GM21619 (cell line): Measurements from ENCODE around the gene KRT81.
"Not testable (repeated sequence)": the region's sequence is repeated elsewhere in the genome, so short reads cannot be mapped to it uniquely, and the experiment has no call there.

Experiments used
- ATAC-seq: cut with Tn5 transposase; IDR thresholded peaks from one replicate; pipeline ENCODE4 v1.9.1; 2021; ENCODE audit not compliant: unreplicated experiment

KRT81 gene

DNA sequence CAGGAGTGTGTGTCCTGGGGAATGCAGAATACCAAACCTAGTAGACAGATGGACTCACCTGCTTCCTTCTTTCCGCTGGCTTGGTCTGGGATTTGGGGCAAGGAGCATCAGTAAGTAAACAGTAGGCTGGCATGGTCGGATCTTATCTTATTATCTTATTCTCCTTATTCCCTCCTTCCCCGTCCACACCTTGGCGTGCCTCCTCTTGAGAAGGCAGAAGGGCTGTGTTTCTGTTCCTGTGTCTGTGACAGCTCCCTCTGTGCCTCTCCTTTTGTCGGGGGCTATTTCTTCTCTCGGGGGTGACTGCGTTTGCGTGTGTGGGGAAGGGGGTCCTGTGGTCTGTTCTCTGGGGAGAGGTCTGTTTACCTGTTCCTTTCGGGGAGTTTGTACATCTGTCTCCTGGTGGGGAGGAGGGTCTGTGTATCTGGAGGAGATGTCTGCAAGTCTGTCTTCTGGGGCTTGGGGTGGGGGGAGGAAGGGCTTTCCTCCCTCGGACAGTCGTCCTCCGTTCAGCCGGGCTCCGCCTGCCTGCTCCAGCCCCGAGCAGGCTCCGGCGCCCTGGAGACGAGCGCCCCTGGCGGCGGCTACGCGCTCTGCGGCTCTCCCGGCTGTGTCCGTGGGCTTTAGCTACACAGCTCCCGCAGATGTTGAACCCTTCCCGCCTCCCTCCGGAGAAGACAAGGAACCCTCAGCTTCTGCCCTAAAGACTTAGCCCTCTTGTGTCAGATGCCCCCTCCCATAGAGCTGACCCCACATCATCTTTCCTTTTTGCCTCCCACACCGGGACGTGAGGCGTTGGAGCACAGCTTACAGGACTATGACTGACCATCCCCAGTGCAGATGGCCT lies 12.5 kb downstream of the KRT81 start:
- ATAC-seq = no peak

DNA sequence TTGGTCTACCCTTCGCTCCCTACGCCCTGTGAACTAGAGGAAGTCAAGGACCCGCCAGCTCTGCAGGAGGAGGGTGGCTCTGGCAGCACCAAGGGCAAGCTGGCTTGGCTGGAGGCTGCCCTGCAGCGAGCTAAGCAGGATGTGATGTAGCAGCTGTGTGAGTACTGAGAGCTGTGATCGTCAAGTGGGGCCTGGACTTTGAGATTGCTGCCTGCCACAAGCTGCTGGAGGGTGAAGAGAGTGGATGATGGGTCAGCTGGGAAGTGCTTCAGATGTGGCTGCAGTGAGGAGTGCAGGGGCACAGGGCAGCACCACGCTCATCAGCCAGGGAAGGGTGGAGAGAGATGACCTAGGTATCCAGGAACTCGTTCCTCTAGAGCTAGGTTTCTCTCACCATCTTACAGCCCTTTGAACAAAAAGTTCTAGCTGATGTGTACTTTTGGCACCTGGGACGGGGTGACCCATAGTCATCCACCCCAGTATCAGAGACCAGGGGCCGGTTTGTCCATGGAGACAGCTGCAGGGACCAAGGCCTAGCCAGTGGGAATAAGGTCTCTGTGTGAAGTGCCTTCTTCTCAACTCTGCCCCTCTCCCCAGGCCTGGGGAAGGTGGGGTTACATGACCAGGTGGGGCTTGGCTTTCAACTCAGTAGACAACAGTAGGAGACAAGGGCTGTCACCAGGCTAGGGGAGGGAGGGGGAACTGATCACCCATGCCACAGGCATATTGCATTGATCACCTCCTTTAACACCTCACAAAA lies 13.7 kb downstream of the KRT81 start:
- no peak for ATAC-seq

- no peak for ATAC-seq
These were observed 15.6 kb downstream of the KRT81 start for GRCh38 chr12:52275686-52276085.

- no peak for ATAC-seq
These were observed 16.7 kb downstream of the KRT81 start, which contains the start of gene KRT86 for GRCh38 chr12:52274521-52275120. TSS of gene KRT86 (plus strand) at chr12:52274645. CDS start at chr12:52301917, 27,272 bp downstream.

DNA sequence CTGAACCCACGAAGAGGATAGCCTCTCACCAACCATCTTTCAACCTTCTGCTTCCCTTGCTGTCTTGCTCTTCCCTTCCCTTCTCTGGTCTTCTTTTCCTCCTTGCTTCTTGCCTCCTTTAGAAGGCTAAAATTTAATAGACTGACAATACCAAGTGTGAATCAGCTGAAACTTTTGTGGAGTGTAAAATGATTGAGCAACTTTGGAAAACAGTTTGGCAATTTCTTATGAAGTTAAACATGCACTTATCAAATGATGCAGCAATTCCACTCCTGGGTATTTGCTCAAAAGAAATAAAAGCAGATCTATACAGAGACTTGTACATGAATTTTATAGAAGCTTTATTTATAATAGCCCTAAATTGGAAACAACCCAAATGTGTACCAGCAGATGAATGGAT lies 20.2 kb downstream of the KRT81 start:
- no peak for ATAC-seq

DNA sequence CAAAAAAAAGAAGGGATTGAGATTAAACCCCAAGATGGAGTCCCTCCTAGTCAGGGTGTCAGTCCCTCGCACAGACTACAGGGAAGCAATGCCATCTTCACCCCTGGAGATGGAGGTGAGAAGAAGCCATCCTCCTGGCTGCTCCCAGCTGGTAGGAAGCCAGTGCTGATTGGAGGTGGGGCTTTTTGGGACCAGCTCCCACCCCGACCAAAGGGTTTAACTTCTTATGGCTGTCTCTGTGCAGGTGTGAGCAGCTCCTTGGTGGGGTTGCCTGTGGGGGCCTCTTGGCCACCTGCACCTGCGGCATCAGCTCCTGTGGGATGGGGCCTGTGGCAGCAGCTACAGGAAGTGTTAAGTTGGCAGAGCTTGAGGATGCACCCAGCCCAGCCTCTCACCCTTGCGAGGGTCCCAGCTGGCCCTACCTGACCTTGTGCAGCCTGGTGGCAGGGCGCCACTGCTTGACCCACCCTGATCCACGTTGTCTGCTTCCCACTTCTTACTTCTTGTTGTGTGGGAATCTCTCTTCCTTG lies 20.7 kb downstream of the KRT81 start:
- ATAC-seq = no peak

DNA sequence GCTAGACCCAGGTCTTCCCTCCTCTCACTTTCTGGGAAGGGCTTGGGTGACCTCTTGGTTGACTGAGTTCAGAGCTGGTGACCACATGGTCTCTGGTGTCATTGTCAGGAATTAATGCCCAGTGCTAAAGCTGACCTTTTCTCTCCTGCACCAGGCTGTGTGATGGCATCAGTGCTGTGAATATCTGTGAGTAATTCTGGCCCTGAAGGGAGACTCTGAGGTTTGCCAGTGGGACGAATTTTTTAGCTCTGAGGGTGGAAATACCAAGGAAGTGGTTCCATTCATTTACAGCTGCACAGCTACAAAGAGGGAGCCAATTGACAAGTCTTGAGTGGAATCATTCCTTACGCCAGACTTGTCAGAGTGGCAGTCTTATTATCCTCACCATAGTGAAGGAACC lies 23.1 kb downstream of the KRT81 start:
- ATAC-seq = no peak

GRCh38 chr12:52267699-52268098 lies 23.6 kb downstream of the KRT81 start:
- no peak for ATAC-seq

- no peak for ATAC-seq
These were observed 24.1 kb downstream of the KRT81 start for GRCh38 chr12:52267266-52267665.

DNA sequence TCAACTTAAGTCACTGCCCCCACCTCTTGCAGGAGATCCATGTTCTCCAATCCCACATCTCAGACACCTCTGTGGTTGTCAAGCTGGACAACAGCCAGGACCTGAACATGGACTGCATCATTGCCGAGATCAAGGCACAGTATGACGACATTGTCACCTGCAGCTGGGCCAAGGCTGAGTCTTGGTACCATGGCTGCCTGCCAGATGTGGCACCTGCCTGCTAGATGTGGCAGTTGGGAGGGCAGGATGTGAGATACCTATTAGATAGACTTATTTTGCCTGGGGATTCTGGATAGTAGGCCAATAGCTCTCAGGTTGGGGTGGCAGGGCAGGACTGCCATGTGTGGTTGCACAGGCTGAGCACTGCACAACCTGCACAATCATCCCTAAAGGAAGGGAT lies 24.8 kb downstream of the KRT81 start:
- no peak for ATAC-seq

DNA sequence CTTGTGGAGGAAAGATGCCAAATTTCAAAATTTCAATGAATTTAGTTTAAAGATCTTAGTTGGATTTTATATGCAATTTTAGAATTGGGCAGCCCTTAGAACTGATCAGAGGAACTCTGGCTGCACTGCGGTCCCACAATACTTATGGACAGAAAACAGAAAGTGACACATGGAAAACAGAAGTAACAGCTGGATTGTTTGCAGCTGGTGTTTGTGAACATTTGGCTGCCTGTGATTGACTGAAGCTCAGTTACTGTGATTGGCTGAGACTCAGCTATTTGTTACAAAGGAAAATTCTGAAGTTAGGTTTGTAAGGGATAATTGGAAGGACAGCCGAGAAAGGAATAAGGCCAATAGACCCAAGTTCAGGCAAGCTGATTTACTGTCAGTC lies 26.9 kb downstream of the KRT81 start:
- no peak for ATAC-seq

DNA sequence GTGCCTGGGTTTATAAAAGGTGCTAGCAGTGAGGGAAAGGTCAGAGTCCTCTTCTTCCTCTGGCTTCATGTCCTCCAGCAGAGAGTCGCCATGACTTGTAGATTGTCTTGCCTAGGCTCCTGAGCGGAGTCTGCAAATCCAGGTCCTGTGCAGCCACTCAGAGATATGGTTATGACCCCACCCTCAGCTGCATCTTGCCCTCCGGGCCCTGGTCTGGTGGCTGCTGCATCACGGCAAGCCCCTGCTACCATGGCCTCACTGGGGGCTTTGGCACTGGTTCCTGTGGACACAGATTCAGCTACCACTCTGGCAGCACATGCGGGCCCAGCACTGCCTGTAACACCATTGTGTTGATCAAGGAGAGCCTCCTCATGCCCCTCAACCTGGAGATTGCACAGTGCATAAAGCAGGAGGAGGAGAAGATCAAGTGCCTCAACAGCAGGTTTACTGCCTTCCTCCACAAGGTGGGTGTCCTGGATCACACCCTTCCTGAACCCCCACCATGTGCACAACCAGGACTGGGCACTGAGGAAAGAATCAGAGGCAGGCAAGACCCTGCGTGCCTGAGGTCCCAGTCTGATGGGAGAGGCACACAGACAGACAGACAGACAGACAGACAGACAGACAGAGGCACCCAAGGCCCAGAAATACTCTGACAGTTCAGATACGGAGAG lies 27.4 kb downstream of the KRT81 start:
- ATAC-seq = no peak

- ATAC-seq = no peak
These were observed 29.0 kb downstream of the KRT81 start for GRCh38 chr12:52262286-52262685.

- ATAC-seq = no peak
These were observed 30.2 kb downstream of the KRT81 start for GRCh38 chr12:52261208-52261484.

- no peak for ATAC-seq
These were observed 30.8 kb downstream of the KRT81 start for GRCh38 chr12:52260361-52261207.

DNA sequence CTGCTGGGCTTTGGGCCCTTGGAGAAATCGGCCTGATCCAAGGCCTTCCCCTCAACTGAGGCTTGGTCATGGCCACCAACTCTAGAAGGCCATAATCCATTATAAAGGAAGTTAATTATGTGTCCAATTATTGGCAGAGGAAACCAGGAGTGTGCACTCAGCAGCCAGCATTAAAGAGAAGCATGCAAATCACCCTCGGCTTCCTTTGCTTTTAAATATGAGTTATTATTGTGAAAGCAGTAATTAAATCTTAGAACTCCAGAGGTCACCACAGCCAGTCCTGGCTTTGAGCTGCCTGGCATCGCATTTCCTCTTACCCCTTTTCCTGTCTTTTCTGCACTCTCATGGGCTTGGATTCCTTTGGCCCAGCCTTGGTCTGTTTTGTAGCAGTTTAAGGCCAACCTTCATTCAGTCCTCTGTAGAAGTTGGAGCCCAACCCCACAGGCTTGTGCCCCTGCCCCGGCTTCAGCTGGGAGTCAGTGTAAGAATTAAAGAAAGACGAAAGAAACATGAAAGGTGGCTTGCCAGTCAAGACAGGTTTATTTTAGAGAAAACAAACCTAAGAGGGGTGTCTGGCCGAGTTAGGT lies 31.6 kb downstream of the KRT81 start:
- ATAC-seq = no peak

DNA sequence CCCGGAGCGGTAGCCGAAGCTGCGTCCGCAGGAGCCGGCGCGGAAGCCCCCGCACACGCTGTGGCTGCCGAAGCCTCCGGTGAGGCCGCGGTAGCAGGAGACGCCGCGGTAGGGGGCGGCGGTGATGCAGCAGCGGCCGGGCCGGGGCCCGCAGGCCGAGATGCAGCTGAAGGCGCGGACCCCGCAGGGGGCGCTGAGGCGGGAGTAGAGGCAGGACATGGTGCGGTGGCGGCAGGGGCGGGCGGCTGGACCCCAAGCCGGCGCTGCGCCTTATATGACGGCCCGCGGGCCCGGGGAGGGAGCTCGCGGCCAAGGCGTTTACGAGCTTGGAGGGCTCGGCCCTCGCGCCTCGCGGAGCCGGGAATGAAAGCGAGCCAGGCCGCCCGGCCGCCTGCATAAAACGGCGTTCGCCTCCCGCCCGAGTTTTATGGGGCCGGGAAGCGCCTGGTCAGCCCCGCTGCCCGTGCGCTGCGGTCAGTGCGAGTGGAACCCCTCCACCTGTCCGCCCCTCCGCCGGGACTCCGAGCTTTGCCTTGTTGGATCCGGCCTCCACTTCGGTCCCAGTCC lies 32.9 kb downstream of the KRT81 start:
- ATAC-seq = no peak

DNA sequence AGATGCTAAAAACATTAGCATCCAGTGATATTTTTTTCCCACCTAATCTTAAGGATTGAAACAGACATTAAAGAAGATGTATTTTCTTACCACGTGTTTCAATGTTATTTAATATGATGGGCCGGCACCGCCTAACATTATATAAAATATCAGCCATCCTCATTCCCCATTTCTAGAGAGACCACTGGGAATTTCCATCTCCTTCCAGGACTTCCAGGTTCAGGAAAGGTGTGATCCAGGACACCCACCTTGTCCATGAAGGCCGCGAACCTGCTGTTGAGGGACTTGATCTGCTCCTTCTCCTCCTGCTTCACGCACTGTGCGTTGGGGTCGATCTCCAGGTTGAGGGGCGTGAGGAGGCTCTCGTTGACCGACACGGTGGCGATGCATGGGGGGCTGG lies 33.4 kb downstream of the KRT81 start:
- not testable (repeated sequence) for ATAC-seq

- ATAC-seq = no peak
These were observed 34.2 kb downstream of the KRT81 start for GRCh38 chr12:52257074-52257551.

- ATAC-seq = no peak
These were observed 34.8 kb downstream of the KRT81 start for GRCh38 chr12:52256584-52256935.
